Trophoblast cell (in vitro differentiated cells and primary cell): ENCODE measurements around the gene FITM1.

Source experiments
- DNase-seq, 2 donors: peaks; one replicate each; pipeline ENCODE4 v3.0.0-alpha.2; 2016
- H2AFZ ChIP-seq: 2 replicates; pipeline ENCODE4 v1.6.1; 2013; ENCODE audit warnings: low read length, moderate library complexity, mild to moderate bottlenecking; ENCODE audit not compliant: insufficient read depth, poor library complexity
- H2AK5ac ChIP-seq: 2 replicates; pipeline ENCODE4 v1.6.1; 2013; ENCODE audit warnings: mild to moderate bottlenecking, low read length
- H2BK120ac ChIP-seq: 2 replicates; pipeline ENCODE4 v1.6.1; 2013; ENCODE audit warnings: low read length, mild to moderate bottlenecking, moderate library complexity; ENCODE audit not compliant: insufficient read depth, poor library complexity
- H2BK12ac ChIP-seq: 2 replicates; pipeline ENCODE4 v1.6.1; 2013; ENCODE audit warnings: mild to moderate bottlenecking, low read length, moderate library complexity
- H2BK5ac ChIP-seq: 2 replicates; pipeline ENCODE4 v1.6.1; 2013; ENCODE audit warnings: low read length, low read depth, moderate library complexity, mild to moderate bottlenecking; ENCODE audit not compliant: poor library complexity
- H3K14ac ChIP-seq: 2 replicates; pipeline ENCODE4 v1.6.1; 2013; ENCODE audit warnings: mild to moderate bottlenecking, low read length
- H3K18ac ChIP-seq: 2 replicates; pipeline ENCODE4 v1.6.1; 2013; ENCODE audit warnings: mild to moderate bottlenecking, low read length
- H3K23ac ChIP-seq: 2 replicates; pipeline ENCODE4 v1.6.1; 2013; ENCODE audit warnings: low read length
- H3K27ac ChIP-seq: 2 replicates; pipeline ENCODE4 v1.5.1; 2013; ENCODE audit warnings: low read depth, mild to moderate bottlenecking, inconsistent platforms, low read length, moderate library complexity
- H3K27me3 ChIP-seq: 2 replicates; pipeline ENCODE4 v1.6.1; 2013; ENCODE audit warnings: inconsistent platforms, mild to moderate bottlenecking, low read length, moderate library complexity; ENCODE audit not compliant: insufficient read depth
- H3K36me3 ChIP-seq, 2 experiments: 1 replicate in 1 of 2; 2 replicates in 1 of 2; pipeline ENCODE4 v1.6.1; 2013; ENCODE audit warnings: low read length in 2 of 2, mild to moderate bottlenecking in 2 of 2, moderate library complexity in 1 of 2; ENCODE audit not compliant: insufficient read depth in 2 of 2, control insufficient read depth in 1 of 2
- H3K4ac ChIP-seq: 2 replicates; pipeline ENCODE4 v1.6.1; 2013; ENCODE audit warnings: low read depth, mild to moderate bottlenecking, low read length, moderate library complexity
- H3K4me1 ChIP-seq, 2 experiments: 1 replicate in 1 of 2; 2 replicates in 1 of 2; pipeline ENCODE4 v1.6.1; 2013; ENCODE audit warnings: low read length in 2 of 2, mild to moderate bottlenecking in 2 of 2, moderate library complexity in 1 of 2; ENCODE audit not compliant: insufficient read depth in 2 of 2, control insufficient read depth in 1 of 2
- H3K4me2 ChIP-seq: 2 replicates; pipeline ENCODE4 v1.6.1; 2013; ENCODE audit warnings: inconsistent platforms, mild to moderate bottlenecking, low read length, moderate library complexity
- H3K4me3 ChIP-seq: 2 replicates; pipeline ENCODE4 v1.5.1; 2013; ENCODE audit warnings: mild to moderate bottlenecking, low read depth, low read length, inconsistent platforms
- H3K79me1 ChIP-seq: one replicate; pipeline ENCODE4 v1.6.1; 2013; ENCODE audit warnings: low read length
- H3K79me2 ChIP-seq: 2 replicates; pipeline ENCODE4 v1.6.1; 2013; ENCODE audit warnings: low read length, mild to moderate bottlenecking; ENCODE audit not compliant: control insufficient read depth, insufficient read depth, poor library complexity
- H3K9ac ChIP-seq: 2 replicates; pipeline ENCODE4 v1.6.1; 2013; ENCODE audit warnings: mild to moderate bottlenecking, low read length
- H3K9me3 ChIP-seq: 2 replicates; pipeline ENCODE4 v1.6.1; 2013; ENCODE audit warnings: low read depth, mild to moderate bottlenecking, control low read depth, inconsistent platforms, low read length; ENCODE audit not compliant: insufficient read depth
- H4K12ac ChIP-seq: 2 replicates; pipeline ENCODE4 v1.6.1; 2013; ENCODE audit warnings: low read depth, mild to moderate bottlenecking, low read length, moderate library complexity
- H4K8ac ChIP-seq: 2 replicates; pipeline ENCODE4 v1.6.1; 2013; ENCODE audit warnings: low read depth, mild to moderate bottlenecking, low read length, moderate library complexity
- H4K91ac ChIP-seq: one replicate; pipeline ENCODE4 v1.6.1; 2013; ENCODE audit warnings: low read depth, mild to moderate bottlenecking, low read length, moderate library complexity
- WGBS: extraction: QIAGEN DNeasy Blood & Tissue Kit; methylation state at CpG from one replicate; pipeline ENCODE4 v1.1.7; 2013; ENCODE audit warnings: missing lambda C conversion rate; ENCODE audit not compliant: insufficient read length, insufficient coverage; ENCODE audit errors: extremely low coverage; 5-methylcytosine and 5-hydroxymethylcytosine counted together

The FITM1 gene

GRCh38 chr14:24144451-24144850, 14.0 kb downstream of the FITM1 start:
- WGBS = no CpG with 5 or more reads among the region's 1 CpG
- Histone ChIP-seq H3K18ac (no peak overlapping the region), H3K36me3 (peaks cover 10 to 13% of the 10 kb centered on the region in 2 experiments), H2BK120ac (no peak overlapping the region), H4K8ac (no peak overlapping the region), H3K23ac (no peak overlapping the region), H3K27me3 (no peaks in the 10 kb centered on the region), H3K27ac (no peak overlapping the region), H2AK5ac (no peak overlapping the region), H3K79me1 (peaks cover 21% of the 10 kb centered on the region), H3K4me1 (peaks cover 10 to 16% of the 10 kb centered on the region in 2 experiments), H3K4me3 (no peak overlapping the region), H4K12ac (no peak overlapping the region), H4K91ac (no peak overlapping the region), H3K9ac (no peak overlapping the region), H3K4me2 (no peak overlapping the region), H3K14ac (no peak overlapping the region), H3K4ac (no peak overlapping the region), H3K79me2 (peaks cover 19% of the 10 kb centered on the region), H2BK5ac (no peak overlapping the region), H2BK12ac (no peak overlapping the region), H3K9me3 (peaks cover 1% of the 10 kb centered on the region), H2AFZ (no peak overlapping the region)
- DNase-seq = no peak

DNA sequence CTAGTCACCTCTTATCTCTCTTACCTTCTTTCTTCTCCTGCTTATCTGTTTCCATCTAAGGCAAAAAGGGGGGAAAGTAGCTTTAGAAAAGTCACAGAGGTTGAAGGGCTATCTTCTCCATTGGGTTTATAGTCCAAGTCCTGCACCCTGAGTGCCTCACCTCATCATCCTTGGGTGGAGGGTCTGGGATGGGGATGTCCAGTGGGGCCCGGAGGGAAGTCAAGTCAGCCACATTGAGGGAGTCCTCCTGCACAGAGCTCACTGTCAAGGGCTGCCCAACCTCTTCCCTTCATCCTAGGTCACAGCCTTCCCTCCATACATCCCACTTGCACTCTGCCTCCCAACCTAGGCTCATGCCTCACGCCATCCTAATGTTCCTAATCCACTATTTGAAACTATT, 14.8 kb downstream of the FITM1 start:
- WGBS = no CpG with 5 or more reads among the region's 2 CpGs
- Histone ChIP-seq H4K8ac (no peak overlapping the region), H3K36me3 (peaks cover 13 to 19% of the 10 kb centered on the region in 2 experiments), H3K18ac (no peak overlapping the region), H2BK120ac (no peak overlapping the region), H4K91ac (no peak overlapping the region), H3K4me3 (no peak overlapping the region), H3K4ac (no peak overlapping the region), H3K4me1 (peaks cover 10 to 16% of the 10 kb centered on the region in 2 experiments), H2AK5ac (no peak overlapping the region), H2AFZ (no peak overlapping the region), H3K14ac (no peak overlapping the region), H3K79me2 (peaks cover 19% of the 10 kb centered on the region), H3K23ac (no peak overlapping the region), H3K9me3 (no peaks in the 10 kb centered on the region), H3K27ac (no peak overlapping the region), H3K79me1 (peaks cover 21% of the 10 kb centered on the region), H3K9ac (no peak overlapping the region), H4K12ac (no peak overlapping the region), H2BK5ac (no peak overlapping the region), H3K4me2 (no peak overlapping the region), H3K27me3 (no peaks in the 10 kb centered on the region), H2BK12ac (no peak overlapping the region)
- no peak for DNase-seq

GRCh38 chr14:24145690-24146452, 15.4 kb downstream of the FITM1 start:
- peaks cover 19 to 25% of the 10 kb centered on the region in 2 experiments for H3K36me3 ChIP-seq
- H3K4me3 ChIP-seq = peak overlapping the region; percentile 76
- DNase-seq = peak; percentile 14 to 43
- H3K27ac ChIP-seq = peak overlapping the region; percentile 66
- H3K4ac ChIP-seq = peak overlapping the region; percentile 13
- peaks cover 18% of the 10 kb centered on the region for H3K79me2 ChIP-seq
- peak overlapping the region; percentile 89 for H3K14ac ChIP-seq
- H2BK12ac ChIP-seq = no peak overlapping the region
- H3K9ac ChIP-seq = peak overlapping the region; percentile 89
- H3K9me3 ChIP-seq = no peaks in the 10 kb centered on the region
- peak overlapping the region; percentile 71 for H2AFZ ChIP-seq
- peak overlapping the region; percentile 88 for H4K91ac ChIP-seq
- H2AK5ac ChIP-seq = no peak overlapping the region
- peak overlapping the region; percentile 85 for H2BK5ac ChIP-seq
- H3K23ac ChIP-seq = no peak overlapping the region
- peaks cover 19% of the 10 kb centered on the region for H3K79me1 ChIP-seq
- H3K18ac ChIP-seq = peak overlapping the region; percentile 16
- H3K4me2 ChIP-seq = peak overlapping the region; percentile 95
- peaks cover 10 to 16% of the 10 kb centered on the region in 2 experiments for H3K4me1 ChIP-seq
- WGBS = no CpG with 5 or more reads among the region's 9 CpGs
- H2BK120ac ChIP-seq = no peak overlapping the region
- no peaks in the 10 kb centered on the region for H3K27me3 ChIP-seq
- H4K8ac ChIP-seq = peak overlapping the region; percentile 88
- peak overlapping the region; percentile 66 for H4K12ac ChIP-seq

- Histone ChIP-seq H3K14ac (peak within 1 kb of the TSS; percentile 89), H4K12ac (peak within 1 kb of the TSS; percentile 66), H3K4me3 (peak within 1 kb of the TSS; percentile 90), H2AK5ac (no peak within 1 kb of the TSS), H3K79me2 (peaks cover 14% of the 10 kb centered on the region), H2AFZ (peak within 1 kb of the TSS; percentile 89), H3K36me3 (peaks cover 26 to 31% of the 10 kb centered on the region in 2 experiments), H3K9ac (peak within 1 kb of the TSS; percentile 97), H3K4me2 (peak within 1 kb of the TSS; percentile 98), H2BK5ac (peak within 1 kb of the TSS; percentile 85), H3K18ac (peak within 1 kb of the TSS; percentile 52), H4K91ac (peak within 1 kb of the TSS; percentile 88), H3K79me1 (peaks cover 15% of the 10 kb centered on the region), H3K27ac (peak within 1 kb of the TSS; percentile 80), H3K9me3 (peaks cover 3% of the 10 kb centered on the region), H2BK12ac (no peak within 1 kb of the TSS), H3K27me3 (no peaks in the 10 kb centered on the region), H3K23ac (no peak within 1 kb of the TSS), H3K4me1 (peaks cover 10 to 16% of the 10 kb centered on the region in 2 experiments), H2BK120ac (peak within 1 kb of the TSS; percentile 43), H4K8ac (peak within 1 kb of the TSS; percentile 88), H3K4ac (peak within 1 kb of the TSS; percentile 93)
- WGBS = no CpG with 5 or more reads among the region's 25 CpGs
- peak; percentile 95 to 96 for DNase-seq
These were observed 16.1 kb downstream of the FITM1 start, which contains the start of gene PSME2 for GRCh38 chr14:24146453-24146977. Gene PSME2 (minus strand): TSS chr14:24146610. CDS start chr14:24146581, 29 bp downstream.
